WTC11 (cell line): ENCODE results near the gene SRM. TPM values are rescaled to one million over a fixed set of nuclear protein-coding genes. Genes with fewer than 3 reads are reported as not detected.
A peak's percentile ranks its signal among the peaks of the same experiment; 100 is the strongest.

ENCODE experiments used
- ATAC-seq: fragments of 200-7000 bp; cut with Tn5 transposase; 2 replicates; pipeline ENCODE4 v1.10.0; 2021; ENCODE audit warnings: mild to moderate bottlenecking, moderate library complexity
- CTCF ChIA-PET: fragments of 300-600 bp; sonication (Branson Sonifier 250); formaldehyde crosslinking; loops from one replicate; lab custom pipeline; 2021; ENCODE audit warnings: antibody characterized with exemption; lab: Charles Lee
- POLR2A ChIA-PET: fragments of 350-600 bp; sonication (Branson Sonifier 250); formaldehyde crosslinking; loops from one replicate; lab custom pipeline; 2021; ENCODE audit warnings: antibody characterized with exemption; lab: Charles Lee
- DNase-seq: peaks from one replicate; pipeline ENCODE4 v3.0.0; 2021; ENCODE audit warnings: low spot score
- H3K27ac Mint-ChIP-seq: 2 replicates; pipeline ENCODE4 v1.8.0; 2021; ENCODE audit warnings: mixed read lengths
- H3K27me3 Mint-ChIP-seq: 2 replicates; pipeline ENCODE4 v1.8.0; 2021; ENCODE audit warnings: low read depth, mild to moderate bottlenecking, moderate library complexity, mixed read lengths
- H3K36me3 Mint-ChIP-seq: 2 replicates; pipeline ENCODE4 v1.8.0; 2021; ENCODE audit warnings: mixed read lengths
- H3K4me1 Mint-ChIP-seq: 2 replicates; pipeline ENCODE4 v1.8.0; 2022; ENCODE audit warnings: mixed read lengths
- H3K4me3 Mint-ChIP-seq: 2 replicates; pipeline ENCODE4 v1.8.0; 2021; ENCODE audit warnings: mild to moderate bottlenecking, moderate library complexity, mixed read lengths
- H3K9me3 Mint-ChIP-seq: 2 replicates; pipeline ENCODE4 v1.8.0; 2021; ENCODE audit warnings: mixed read lengths
- CBFB ChIP-seq: sonication (generic); formaldehyde crosslinking; IDR thresholded peaks from 2 replicates; pipeline ENCODE4 v1.8.1; 2022; ENCODE audit warnings: mild to moderate bottlenecking, low read depth, missing genetic modification reagents
- ELF4 ChIP-seq: sonication (generic); formaldehyde crosslinking; IDR thresholded peaks from 2 replicates; pipeline ENCODE4 v1.8.1; 2022; ENCODE audit warnings: low read depth, mild to moderate bottlenecking, moderate library complexity, missing genetic modification reagents
- EMX1 ChIP-seq: fragments of 250-450 bp; sonication (Bioruptor Pico); IDR thresholded peaks from 2 replicates; pipeline ENCODE4 v1.8.0; 2021; ENCODE audit warnings: mild to moderate bottlenecking
- FOXK1 ChIP-seq: sonication (generic); formaldehyde crosslinking; IDR thresholded peaks from 2 replicates; pipeline ENCODE4 v1.8.0; 2022; ENCODE audit warnings: mild to moderate bottlenecking, moderate library complexity, missing genetic modification reagents
- FOXP1 ChIP-seq: sonication (generic); formaldehyde crosslinking; IDR thresholded peaks from 2 replicates; pipeline ENCODE4 v1.8.0; 2022; ENCODE audit warnings: missing genetic modification reagents, mild to moderate bottlenecking, moderate library complexity, borderline replicate concordance
- HMGXB4 ChIP-seq: sonication (generic); formaldehyde crosslinking; IDR thresholded peaks from 2 replicates; pipeline ENCODE4 v1.8.1; 2023; ENCODE audit warnings: mild to moderate bottlenecking, moderate library complexity, missing genetic modification reagents
- MYBL2 ChIP-seq: sonication (generic); formaldehyde crosslinking; IDR thresholded peaks from 2 replicates; pipeline ENCODE4 v1.8.1; 2023; ENCODE audit warnings: mild to moderate bottlenecking, moderate library complexity, missing genetic modification reagents
- NFATC4 ChIP-seq: fragments of 250-450 bp; sonication (Bioruptor Pico); IDR thresholded peaks from 2 replicates; pipeline ENCODE4 v1.9.0; 2021; ENCODE audit warnings: mild to moderate bottlenecking
- NFYB ChIP-seq: sonication (generic); formaldehyde crosslinking; conservative IDR thresholded peaks from 2 replicates; pipeline ENCODE4 v1.8.0; 2022; ENCODE audit warnings: low read depth, missing genetic modification reagents
- PRRX2 ChIP-seq: fragments of 250-450 bp; sonication (Bioruptor Pico); IDR thresholded peaks from 2 replicates; pipeline ENCODE4 v1.8.0; 2021; ENCODE audit warnings: mild to moderate bottlenecking
- RELA ChIP-seq: sonication (generic); formaldehyde crosslinking; IDR thresholded peaks from 2 replicates; pipeline ENCODE4 v1.8.1; 2022; ENCODE audit warnings: missing genetic modification reagents, mild to moderate bottlenecking, borderline replicate concordance
- TCF7 ChIP-seq: sonication (generic); formaldehyde crosslinking; IDR thresholded peaks from 2 replicates; pipeline ENCODE4 v1.8.0; 2022; ENCODE audit warnings: mild to moderate bottlenecking, low read depth, missing genetic modification reagents, moderate library complexity
- TEAD4 ChIP-seq: sonication (generic); formaldehyde crosslinking; IDR thresholded peaks from 2 replicates; pipeline ENCODE4 v1.8.0; 2022; ENCODE audit warnings: mild to moderate bottlenecking, missing genetic modification reagents
- USF1 ChIP-seq: sonication (generic); formaldehyde crosslinking; IDR thresholded peaks from 2 replicates; pipeline ENCODE4 v1.8.0; 2022; ENCODE audit warnings: mild to moderate bottlenecking, missing genetic modification reagents
- ZNF532 ChIP-seq: fragments of 250-450 bp; sonication (Bioruptor Pico); IDR thresholded peaks from 2 replicates; pipeline ENCODE4 v1.9.0; 2021; ENCODE audit warnings: mild to moderate bottlenecking, borderline replicate concordance
- ZSCAN18 ChIP-seq: fragments of 250-450 bp; sonication (Bioruptor Pico); IDR thresholded peaks from 2 replicates; pipeline ENCODE4 v2.1.2; 2022; ENCODE audit warnings: mild to moderate bottlenecking, moderate library complexity
- total RNA-seq: library from RNA; stranded (reverse); gene quantifications from 3 replicates; pipeline ENCODE4 v1.2.3, GENCODE V29; 2021
- TF ChIP-seq, protein P1 (sequence below): sonication (generic); formaldehyde crosslinking; IDR thresholded peaks from 2 replicates; pipeline ENCODE4 v1.8.0; 2023; ENCODE audit warnings: missing genetic modification reagents, mild to moderate bottlenecking, borderline replicate concordance
- TF ChIP-seq, protein P2 (sequence below): sonication (generic); formaldehyde crosslinking; IDR thresholded peaks from 2 replicates; pipeline ENCODE4 v1.8.0; 2023; ENCODE audit warnings: missing genetic modification reagents
- TF ChIP-seq, protein P3 (sequence below): sonication (generic); formaldehyde crosslinking; IDR thresholded peaks from 2 replicates; pipeline ENCODE4 v1.8.1; 2023; ENCODE audit warnings: mild to moderate bottlenecking, missing genetic modification reagents, moderate library complexity
- TF ChIP-seq, protein P4 (sequence below): sonication (generic); formaldehyde crosslinking; IDR thresholded peaks from 2 replicates; pipeline ENCODE4 v1.8.0; 2022; ENCODE audit warnings: mild to moderate bottlenecking, missing genetic modification reagents

Gene SRM
- total RNA-seq, 1 experiment from 2014 or later: 200 TPM

DNA sequence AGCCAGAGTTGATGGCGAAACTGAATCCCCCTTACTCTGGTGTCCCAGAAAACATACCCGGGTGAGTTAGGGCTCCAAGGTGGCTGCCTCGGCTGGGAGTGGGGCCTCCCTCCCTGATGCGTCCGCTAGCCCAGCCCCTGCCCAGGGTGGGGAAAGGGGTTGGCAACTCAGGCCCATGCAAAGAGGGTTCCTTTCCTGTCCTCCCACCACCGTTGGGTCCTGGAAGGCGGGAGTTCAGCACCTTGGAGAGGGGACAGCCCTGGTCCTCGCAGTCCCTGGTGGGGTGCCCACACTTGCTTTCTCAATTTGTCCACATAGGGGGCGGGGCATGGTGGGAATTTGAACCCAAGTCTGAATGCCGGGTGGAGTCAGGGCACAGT is 6.1 kb downstream of the SRM start (continued):
- TF ChIP-seq ZSCAN18 (no peak), RELA (peak; percentile 59; the same call in 1 of the 2 replicates), NFATC4 (CRISPR knock-in tag) (no peak), PRRX2 (no peak), CBFB (no peak), TEAD4 (0 out of 2 replicates have a peak, but pooled peaks have one; percentile 11), ELF4 (CRISPR knock-in tag) (no peak)
- TF ChIP-seq, protein P1, sequence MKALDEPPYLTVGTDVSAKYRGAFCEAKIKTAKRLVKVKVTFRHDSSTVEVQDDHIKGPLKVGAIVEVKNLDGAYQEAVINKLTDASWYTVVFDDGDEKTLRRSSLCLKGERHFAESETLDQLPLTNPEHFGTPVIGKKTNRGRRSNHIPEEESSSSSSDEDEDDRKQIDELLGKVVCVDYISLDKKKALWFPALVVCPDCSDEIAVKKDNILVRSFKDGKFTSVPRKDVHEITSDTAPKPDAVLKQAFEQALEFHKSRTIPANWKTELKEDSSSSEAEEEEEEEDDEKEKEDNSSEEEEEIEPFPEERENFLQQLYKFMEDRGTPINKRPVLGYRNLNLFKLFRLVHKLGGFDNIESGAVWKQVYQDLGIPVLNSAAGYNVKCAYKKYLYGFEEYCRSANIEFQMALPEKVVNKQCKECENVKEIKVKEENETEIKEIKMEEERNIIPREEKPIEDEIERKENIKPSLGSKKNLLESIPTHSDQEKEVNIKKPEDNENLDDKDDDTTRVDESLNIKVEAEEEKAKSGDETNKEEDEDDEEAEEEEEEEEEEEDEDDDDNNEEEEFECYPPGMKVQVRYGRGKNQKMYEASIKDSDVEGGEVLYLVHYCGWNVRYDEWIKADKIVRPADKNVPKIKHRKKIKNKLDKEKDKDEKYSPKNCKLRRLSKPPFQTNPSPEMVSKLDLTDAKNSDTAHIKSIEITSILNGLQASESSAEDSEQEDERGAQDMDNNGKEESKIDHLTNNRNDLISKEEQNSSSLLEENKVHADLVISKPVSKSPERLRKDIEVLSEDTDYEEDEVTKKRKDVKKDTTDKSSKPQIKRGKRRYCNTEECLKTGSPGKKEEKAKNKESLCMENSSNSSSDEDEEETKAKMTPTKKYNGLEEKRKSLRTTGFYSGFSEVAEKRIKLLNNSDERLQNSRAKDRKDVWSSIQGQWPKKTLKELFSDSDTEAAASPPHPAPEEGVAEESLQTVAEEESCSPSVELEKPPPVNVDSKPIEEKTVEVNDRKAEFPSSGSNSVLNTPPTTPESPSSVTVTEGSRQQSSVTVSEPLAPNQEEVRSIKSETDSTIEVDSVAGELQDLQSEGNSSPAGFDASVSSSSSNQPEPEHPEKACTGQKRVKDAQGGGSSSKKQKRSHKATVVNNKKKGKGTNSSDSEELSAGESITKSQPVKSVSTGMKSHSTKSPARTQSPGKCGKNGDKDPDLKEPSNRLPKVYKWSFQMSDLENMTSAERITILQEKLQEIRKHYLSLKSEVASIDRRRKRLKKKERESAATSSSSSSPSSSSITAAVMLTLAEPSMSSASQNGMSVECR: 0 out of 2 replicates have a peak, but pooled peaks have one; percentile 62

- Mint-ChIP-seq H3K9me3 (no peaks in the 10 kb centered on the region), H3K27me3 (no peaks in the 10 kb centered on the region), H3K4me3 (no peak overlapping the region), H3K27ac (no peak overlapping the region), H3K4me1 (peaks cover 20% of the 10 kb centered on the region), H3K36me3 (peaks cover 16% of the 10 kb centered on the region)
- DNase-seq (no peak), ATAC-seq (peak; percentile 72)
- ChIA-PET POLR2A (interaction anchor here (0.6 to 1.6 kb wide), 4 partner anchors 15 to 218 kb away, joined by 3 to 6 read pairs (median 3); no protein-coding TSS in a partner anchor), CTCF (interaction anchor here (1.0 to 6.6 kb wide), 6 partner anchors 7 to 49 kb away, joined by 3 to 59 read pairs (median 6); no protein-coding TSS in a partner anchor)
- TF ChIP-seq TCF7 (CRISPR knock-in tag) (no peak), FOXP1 (CRISPR knock-in tag) (peak; percentile 90), USF1 (CRISPR knock-in tag) (no peak; the same call in 1 of the 2 replicates), HMGXB4 (CRISPR knock-in tag) (peak; percentile 29; the same call in 1 of the 2 replicates), ZNF532 (0 out of 2 replicates have a peak, but pooled peaks have one; percentile 25), CBFB (no peak), MYBL2 (CRISPR knock-in tag) (peak; percentile 51; the same call in 1 of the 2 replicates), FOXK1 (CRISPR knock-in tag) (peak; percentile 64; the same call in 1 of the 2 replicates), NFYB (CRISPR knock-in tag) (peak; percentile 31; the same call in 1 of the 2 replicates), EMX1 (0 out of 2 replicates have a peak, but pooled peaks have one; percentile 43)
- TF ChIP-seq, protein P2, sequence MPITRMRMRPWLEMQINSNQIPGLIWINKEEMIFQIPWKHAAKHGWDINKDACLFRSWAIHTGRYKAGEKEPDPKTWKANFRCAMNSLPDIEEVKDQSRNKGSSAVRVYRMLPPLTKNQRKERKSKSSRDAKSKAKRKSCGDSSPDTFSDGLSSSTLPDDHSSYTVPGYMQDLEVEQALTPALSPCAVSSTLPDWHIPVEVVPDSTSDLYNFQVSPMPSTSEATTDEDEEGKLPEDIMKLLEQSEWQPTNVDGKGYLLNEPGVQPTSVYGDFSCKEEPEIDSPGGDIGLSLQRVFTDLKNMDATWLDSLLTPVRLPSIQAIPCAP (CRISPR knock-in tag): peak; percentile 72
- TF ChIP-seq, protein P3, sequence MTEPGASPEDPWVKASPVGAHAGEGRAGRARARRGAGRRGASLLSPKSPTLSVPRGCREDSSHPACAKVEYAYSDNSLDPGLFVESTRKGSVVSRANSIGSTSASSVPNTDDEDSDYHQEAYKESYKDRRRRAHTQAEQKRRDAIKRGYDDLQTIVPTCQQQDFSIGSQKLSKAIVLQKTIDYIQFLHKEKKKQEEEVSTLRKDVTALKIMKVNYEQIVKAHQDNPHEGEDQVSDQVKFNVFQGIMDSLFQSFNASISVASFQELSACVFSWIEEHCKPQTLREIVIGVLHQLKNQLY (CRISPR knock-in tag): 0 out of 2 replicates have a peak, but pooled peaks have one; percentile 14
- TF ChIP-seq, protein P4, sequence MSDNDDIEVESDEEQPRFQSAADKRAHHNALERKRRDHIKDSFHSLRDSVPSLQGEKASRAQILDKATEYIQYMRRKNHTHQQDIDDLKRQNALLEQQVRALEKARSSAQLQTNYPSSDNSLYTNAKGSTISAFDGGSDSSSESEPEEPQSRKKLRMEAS (CRISPR knock-in tag): peak; percentile 84
These were observed 6.7 kb downstream of the SRM start for GRCh38 chr1:11052839-11053757.
